Measurements from ENCODE around the gene HTD2. TPM values are rescaled to one million over a fixed set of nuclear protein-coding genes. Genes with fewer than 3 reads are reported as not detected.

The HTD2 gene
- polyA plus RNA-seq, 2 of the 4 experiments (the other 2 are of a cell fraction) = 4.6 to 8.4 TPM

DNA sequence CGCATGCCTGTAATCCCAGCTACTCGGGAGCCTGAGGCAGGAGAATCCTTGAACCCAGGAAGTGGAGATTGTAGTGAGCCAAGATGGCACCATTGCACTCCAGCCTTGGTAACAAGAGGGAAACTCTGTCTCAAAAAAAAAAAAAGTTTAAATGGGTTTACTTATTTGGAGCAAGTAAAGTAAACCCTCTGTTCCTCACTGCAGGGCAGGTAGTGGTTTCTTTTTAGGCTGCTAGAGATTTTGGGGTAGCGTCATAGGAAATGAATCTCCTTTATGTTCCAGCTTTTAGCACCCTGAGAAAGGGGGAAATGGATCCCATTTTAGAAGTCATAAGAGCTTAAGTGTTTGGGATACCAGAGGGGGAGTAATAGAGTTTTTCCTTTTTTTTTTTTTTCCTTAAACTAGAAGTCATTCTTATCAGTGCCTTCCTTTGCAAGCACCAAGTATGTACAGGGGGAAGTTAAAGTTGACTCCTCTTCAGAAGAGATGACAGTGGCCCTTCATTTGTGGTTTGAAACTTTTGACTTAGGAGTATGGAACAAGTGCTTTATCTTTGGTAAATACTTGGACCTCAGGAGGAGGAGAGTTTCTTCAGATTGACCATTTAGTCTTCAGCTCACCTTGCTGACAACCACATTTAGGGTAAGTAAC is 34.4 kb downstream of the HTD2 start:
- ATAC-seq (no peak), FAIRE-seq (no peak), DNase-seq (ENCODE audit: low read depth in 1 of 2, low spot score in 1 of 2) (no peak)
- ChIA-PET POLR2A (no interaction called here), CTCF (interaction anchor here (0.6 to 1.2 kb wide), 4 partner anchors 9 to 90 kb away, joined by 3 to 4 read pairs (median 3); partner anchors contain the start of gene HTD2)
- Histone ChIP-seq H3K4me1 (peaks cover under 1% of the 10 kb centered on the region; the same call in 2 of the 3 replicates), H3K27ac (no peak overlapping the region), H3K4me3 (no peak overlapping the region), H3K9me3 (no peaks in the 10 kb centered on the region), H3K4me2 (no peak overlapping the region)
- WGBS (ENCODE audit: missing lambda C conversion rate) = 92% methylated on average over 3 of the region's 3 CpGs
- TF ChIP-seq CEBPB (IDR thresholded peaks at IDR 0.05) (no peak), POLR2A (IDR thresholded peaks at IDR 0.05; ENCODE audit: low read length) (no peak), TFCP2L1 (CRISPR knock-in tag; IDR thresholded peaks at IDR 0.05) (no peak), CTCF (IDR thresholded peaks at IDR 0.05) (no peak), HMGXB4 (CRISPR knock-in tag; IDR thresholded peaks at IDR 0.05; ENCODE audit: borderline replicate concordance) (no peak)

DNA sequence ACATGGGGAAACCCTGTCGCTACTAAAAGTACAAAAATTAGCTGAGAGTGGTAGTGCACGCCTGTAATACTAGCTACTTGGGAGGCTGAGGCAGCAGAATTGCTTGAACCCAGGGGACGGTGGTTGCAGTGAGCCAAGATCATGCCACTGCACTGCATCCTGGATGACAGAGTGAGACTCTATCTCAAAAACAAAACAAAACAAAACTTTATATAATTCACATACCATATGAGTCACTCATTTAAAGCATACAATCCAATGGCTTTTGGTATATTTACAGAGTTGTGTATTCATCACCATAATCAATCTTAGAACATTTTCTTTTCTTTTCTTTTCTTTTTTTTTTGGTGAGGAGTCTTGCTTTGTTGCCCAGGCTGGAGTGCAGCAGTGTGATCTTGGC is 35.1 kb downstream of the HTD2 start:
- H3K4me3 ChIP-seq = no peak overlapping the region
- no peak for FAIRE-seq
- POLR2A ChIA-PET = no interaction called here
- H3K27ac ChIP-seq = no peak overlapping the region
- TF ChIP-seq TP53 (CRISPR knock-in tag; IDR thresholded peaks at IDR 0.05) = no peak
- TF ChIP-seq NFE2L2 (conservative IDR thresholded peaks at IDR 0.05; ENCODE audit: low read length) = no peak
- TF ChIP-seq RARB (CRISPR knock-in tag; IDR thresholded peaks at IDR 0.05) = no peak
- TF ChIP-seq RAD21 (conservative IDR thresholded peaks at IDR 0.05 in 1 of 2, IDR thresholded peaks at IDR 0.05 in 1 of 2) = no peak
- no peak for TF ChIP-seq ZC3H11A (IDR thresholded peaks at IDR 0.05)
- no peak for TF ChIP-seq JUNB (IDR thresholded peaks at IDR 0.05)
- TF ChIP-seq HOXB5 (CRISPR knock-in tag; IDR thresholded peaks at IDR 0.05) = no peak
- no peak for TF ChIP-seq PBX3 (IDR thresholded peaks at IDR 0.05)
- no peak for TF ChIP-seq POLR2AphosphoS2 (conservative IDR thresholded peaks at IDR 0.05; ENCODE audit: low read length)
- no peak for TF ChIP-seq MAZ (IDR thresholded peaks at IDR 0.05; ENCODE audit: borderline replicate concordance, low read depth, low read length)
- no peak for TF ChIP-seq HMGXB4 (CRISPR knock-in tag; IDR thresholded peaks at IDR 0.05; ENCODE audit: borderline replicate concordance)
- TF ChIP-seq MYC (IDR thresholded peaks at IDR 0.05; ENCODE audit: borderline replicate concordance, low read length) = no peak
- TF ChIP-seq CBX8 (IDR thresholded peaks at IDR 0.05) = no peak
- TF ChIP-seq JUN (IDR thresholded peaks at IDR 0.05) = no peak
- TF ChIP-seq MAFK (IDR thresholded peaks at IDR 0.05; ENCODE audit: partially characterized antibody) = no peak
- no peaks in the 10 kb centered on the region for H3K9me3 ChIP-seq
- DNase-seq (ENCODE audit: low read depth in 1 of 2, low spot score in 1 of 2) = no peak
- H3K4me2 ChIP-seq = no peak overlapping the region
- CTCF ChIA-PET = interaction anchor here (0.7 to 1.2 kb wide), 3 partner anchors 8 to 74 kb away, joined by 3 read pairs; partner anchors contain the start of gene HTD2
- no peak for ATAC-seq
- H3K4me1 ChIP-seq = no peaks in the 10 kb centered on the region
- 87% methylated on average over 3 of the region's 3 CpGs for WGBS (ENCODE audit: missing lambda C conversion rate)

Data from A549 (cell line).